ENCODE data around the gene DUSP8.
"Not testable (repeated sequence)": the region's sequence is repeated elsewhere in the genome, so short reads cannot be mapped to it uniquely, and the experiment has no call there.

Gene DUSP8

GRCh38 chr11:1516273-1517067 lies 55.6 kb downstream of the DUSP8 start:
- in situ Hi-C loops (cut with MboI; ENCODE audit: low sequenced_read_pairs), result no loop called here

GRCh38 chr11:1515082-1516060 lies 56.7 kb downstream of the DUSP8 start:
- in situ Hi-C loops (cut with MboI; ENCODE audit: low sequenced_read_pairs), result no loop called here

GRCh38 chr11:1514336-1515061 lies 57.6 kb downstream of the DUSP8 start:
- in situ Hi-C loops (cut with MboI; ENCODE audit: low sequenced_read_pairs), result no loop called here

GRCh38 chr11:1513326-1514296 lies 58.5 kb downstream of the DUSP8 start:
- in situ Hi-C loops (cut with MboI; ENCODE audit: low sequenced_read_pairs), result no loop called here

- in situ Hi-C loops (cut with MboI; ENCODE audit: low sequenced_read_pairs), result not testable (repeated sequence)
Observed at GRCh38 chr11:1512531-1513258, 59.4 kb downstream of the DUSP8 start.

GRCh38 chr11:1511937-1512496 lies 60.1 kb downstream of the DUSP8 start:
- in situ Hi-C loops (cut with MboI; ENCODE audit: low sequenced_read_pairs), result no loop called here

GRCh38 chr11:1510928-1511327 lies 61.1 kb downstream of the DUSP8 start:
- in situ Hi-C loops (cut with MboI; ENCODE audit: low sequenced_read_pairs), result no loop called here

GRCh38 chr11:1510351-1510750 lies 61.7 kb downstream of the DUSP8 start:
- in situ Hi-C loops (cut with MboI; ENCODE audit: low sequenced_read_pairs), result not testable (repeated sequence)

GRCh38 chr11:1509626-1510255 lies 62.3 kb downstream of the DUSP8 start:
- in situ Hi-C loops (cut with MboI; ENCODE audit: low sequenced_read_pairs), result no loop called here

- in situ Hi-C loops (cut with MboI; ENCODE audit: low sequenced_read_pairs), result no loop called here
Observed at GRCh38 chr11:1508986-1509385, 63.1 kb downstream of the DUSP8 start.

GRCh38 chr11:1508491-1508891 lies 63.6 kb downstream of the DUSP8 start:
- in situ Hi-C loops (cut with MboI; ENCODE audit: low sequenced_read_pairs), result no loop called here

GRCh38 chr11:1507381-1508140 lies 64.5 kb downstream of the DUSP8 start:
- in situ Hi-C loops (cut with MboI; ENCODE audit: low sequenced_read_pairs), result no loop called here

- in situ Hi-C loops (cut with MboI; ENCODE audit: low sequenced_read_pairs), result no loop called here
Observed at GRCh38 chr11:1506981-1507380, 65.1 kb downstream of the DUSP8 start.

- in situ Hi-C loops (cut with MboI; ENCODE audit: low sequenced_read_pairs), result no loop called here
Observed at GRCh38 chr11:1505480-1505879, 66.6 kb downstream of the DUSP8 start.

GRCh38 chr11:1504581-1505290 lies 67.3 kb downstream of the DUSP8 start:
- in situ Hi-C loops (cut with MboI; ENCODE audit: low sequenced_read_pairs), result no loop called here

- in situ Hi-C loops (cut with MboI; ENCODE audit: low sequenced_read_pairs), result no loop called here
Observed at GRCh38 chr11:1504138-1504537, 67.9 kb downstream of the DUSP8 start.
